ENCODE measurements around the gene SAFB2.

DNA sequence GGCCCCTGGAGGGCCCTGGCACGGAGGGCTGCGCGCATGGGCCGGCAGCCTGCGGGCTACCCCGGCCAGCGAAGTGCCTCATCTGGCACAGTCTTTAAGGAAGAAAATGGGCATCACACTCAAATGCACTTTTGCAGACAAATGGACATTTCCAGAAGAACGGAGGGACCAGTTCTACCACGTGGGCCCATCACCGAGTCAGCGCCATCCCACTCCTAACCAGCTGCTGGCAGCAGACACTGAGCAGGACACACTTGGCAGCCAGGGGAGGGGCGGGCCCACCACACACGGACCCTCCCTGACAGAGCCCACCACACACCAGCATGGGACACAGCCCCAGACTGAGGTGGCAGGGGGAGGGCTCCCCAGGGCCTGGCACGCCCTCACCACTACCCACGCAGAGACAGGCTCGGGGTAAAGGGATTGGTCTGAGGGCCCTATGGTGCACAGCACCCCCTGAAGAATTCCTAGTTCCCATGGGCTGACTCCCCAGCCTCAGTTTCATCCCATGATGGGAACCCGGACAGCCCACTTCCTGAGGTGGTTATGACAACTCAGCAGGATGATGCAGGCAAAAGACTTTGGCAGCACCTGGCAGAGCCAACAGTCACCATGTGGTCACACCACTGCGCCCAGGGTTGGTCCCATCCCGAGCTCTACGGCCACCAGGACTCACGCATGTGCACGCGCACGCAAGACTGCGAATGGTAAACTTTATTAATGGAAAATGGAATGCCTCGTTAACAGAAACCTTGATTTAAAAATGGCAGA lies 36.1 kb downstream of the SAFB2 start:
- TF ChIP-seq TAF15 (IDR thresholded peaks at IDR 0.05; ENCODE audit: low read depth, low read length), result no peak
- TF ChIP-seq HDAC2 (IDR thresholded peaks at IDR 0.05), result no peak
- TF ChIP-seq, protein P1, sequence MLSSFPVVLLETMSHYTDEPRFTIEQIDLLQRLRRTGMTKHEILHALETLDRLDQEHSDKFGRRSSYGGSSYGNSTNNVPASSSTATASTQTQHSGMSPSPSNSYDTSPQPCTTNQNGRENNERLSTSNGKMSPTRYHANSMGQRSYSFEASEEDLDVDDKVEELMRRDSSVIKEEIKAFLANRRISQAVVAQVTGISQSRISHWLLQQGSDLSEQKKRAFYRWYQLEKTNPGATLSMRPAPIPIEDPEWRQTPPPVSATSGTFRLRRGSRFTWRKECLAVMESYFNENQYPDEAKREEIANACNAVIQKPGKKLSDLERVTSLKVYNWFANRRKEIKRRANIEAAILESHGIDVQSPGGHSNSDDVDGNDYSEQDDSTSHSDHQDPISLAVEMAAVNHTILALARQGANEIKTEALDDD (IDR thresholded peaks at IDR 0.05), result no peak

Measured in K562 (cell line).